CD4-positive, alpha-beta T cell treated with Interleukin-6 at 100 ng/mL for 8 hours (primary cell): Measurements from ENCODE around the gene ANO6.
A peak's percentile ranks its signal among the peaks of the same experiment; 100 is the strongest.
"Not testable (repeated sequence)": the region's sequence is repeated elsewhere in the genome, so short reads cannot be mapped to it uniquely, and the experiment has no call there.

Experiments used
- DNase-seq: peaks from one replicate; pipeline ENCODE4 v3.0.0-alpha.2; 2020; ENCODE audit warnings: mixed read lengths, low spot score

The ANO6 gene, protein sequence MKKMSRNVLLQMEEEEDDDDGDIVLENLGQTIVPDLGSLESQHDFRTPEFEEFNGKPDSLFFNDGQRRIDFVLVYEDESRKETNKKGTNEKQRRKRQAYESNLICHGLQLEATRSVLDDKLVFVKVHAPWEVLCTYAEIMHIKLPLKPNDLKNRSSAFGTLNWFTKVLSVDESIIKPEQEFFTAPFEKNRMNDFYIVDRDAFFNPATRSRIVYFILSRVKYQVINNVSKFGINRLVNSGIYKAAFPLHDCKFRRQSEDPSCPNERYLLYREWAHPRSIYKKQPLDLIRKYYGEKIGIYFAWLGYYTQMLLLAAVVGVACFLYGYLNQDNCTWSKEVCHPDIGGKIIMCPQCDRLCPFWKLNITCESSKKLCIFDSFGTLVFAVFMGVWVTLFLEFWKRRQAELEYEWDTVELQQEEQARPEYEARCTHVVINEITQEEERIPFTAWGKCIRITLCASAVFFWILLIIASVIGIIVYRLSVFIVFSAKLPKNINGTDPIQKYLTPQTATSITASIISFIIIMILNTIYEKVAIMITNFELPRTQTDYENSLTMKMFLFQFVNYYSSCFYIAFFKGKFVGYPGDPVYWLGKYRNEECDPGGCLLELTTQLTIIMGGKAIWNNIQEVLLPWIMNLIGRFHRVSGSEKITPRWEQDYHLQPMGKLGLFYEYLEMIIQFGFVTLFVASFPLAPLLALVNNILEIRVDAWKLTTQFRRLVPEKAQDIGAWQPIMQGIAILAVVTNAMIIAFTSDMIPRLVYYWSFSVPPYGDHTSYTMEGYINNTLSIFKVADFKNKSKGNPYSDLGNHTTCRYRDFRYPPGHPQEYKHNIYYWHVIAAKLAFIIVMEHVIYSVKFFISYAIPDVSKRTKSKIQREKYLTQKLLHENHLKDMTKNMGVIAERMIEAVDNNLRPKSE

GRCh38 chr12:45215419-45216229 is at the start of gene ANO6:
Gene ANO6 (plus strand): TSS chr12:45216095. CDS start chr12:45216322, 227 bp downstream.
- peak; percentile 75 for DNase-seq

GRCh38 chr12:45168976-45169375 is 46.9 kb upstream of the ANO6 start:
- no peak for DNase-seq

- peak; percentile 69 for DNase-seq
Observed at GRCh38 chr12:45170456-45171042, 45.3 kb upstream of the ANO6 start.

DNA sequence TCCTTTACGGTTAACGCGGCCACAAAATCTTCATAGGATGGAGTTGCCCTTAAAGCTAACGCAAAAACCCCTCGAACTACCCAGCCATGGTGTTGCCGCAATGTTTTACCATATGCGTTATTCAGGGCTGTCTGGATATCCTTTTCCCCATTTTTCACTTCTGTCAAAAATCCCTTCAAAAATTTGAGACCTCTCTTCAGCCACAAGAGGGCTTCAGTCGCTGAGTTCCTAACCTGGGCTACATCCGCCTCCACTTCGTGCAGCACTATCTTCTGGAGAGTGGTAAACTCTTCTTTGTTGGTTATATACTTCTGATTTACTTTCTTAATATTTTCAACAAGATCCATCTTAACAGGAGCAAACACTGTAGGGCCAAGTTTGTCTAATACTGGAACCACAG is 42.6 kb upstream of the ANO6 start:
- not testable (repeated sequence) for DNase-seq

- DNase-seq = no peak
Observed at GRCh38 chr12:45174595-45174994, 41.3 kb upstream of the ANO6 start.

GRCh38 chr12:45178771-45179170 is 37.1 kb upstream of the ANO6 start:
- no peak for DNase-seq

GRCh38 chr12:45182511-45182910 is 33.4 kb upstream of the ANO6 start:
- no peak for DNase-seq

DNA sequence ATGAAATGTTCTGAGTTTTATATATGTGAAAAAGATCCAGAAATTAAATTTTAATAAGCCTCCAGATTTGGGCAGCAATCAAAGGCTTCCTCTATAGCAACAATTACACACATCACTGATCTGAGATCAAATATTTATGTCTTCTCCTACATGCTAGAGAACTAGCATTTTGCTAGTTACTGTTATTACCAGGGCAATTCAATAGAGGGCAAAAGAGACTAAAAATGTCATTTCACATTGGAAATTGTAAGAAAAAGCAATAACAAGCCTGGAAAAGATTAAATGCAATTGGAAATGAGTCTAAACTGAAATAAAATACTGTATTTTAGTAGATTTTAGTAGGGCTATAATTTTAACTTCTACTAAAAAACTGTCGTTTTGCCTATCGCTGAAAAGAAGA is 32.6 kb upstream of the ANO6 start:
- DNase-seq = no peak

GRCh38 chr12:45184147-45184963 is 31.5 kb upstream of the ANO6 start:
- no peak for DNase-seq

GRCh38 chr12:45186762-45187161 is 29.1 kb upstream of the ANO6 start:
- DNase-seq = no peak

DNA sequence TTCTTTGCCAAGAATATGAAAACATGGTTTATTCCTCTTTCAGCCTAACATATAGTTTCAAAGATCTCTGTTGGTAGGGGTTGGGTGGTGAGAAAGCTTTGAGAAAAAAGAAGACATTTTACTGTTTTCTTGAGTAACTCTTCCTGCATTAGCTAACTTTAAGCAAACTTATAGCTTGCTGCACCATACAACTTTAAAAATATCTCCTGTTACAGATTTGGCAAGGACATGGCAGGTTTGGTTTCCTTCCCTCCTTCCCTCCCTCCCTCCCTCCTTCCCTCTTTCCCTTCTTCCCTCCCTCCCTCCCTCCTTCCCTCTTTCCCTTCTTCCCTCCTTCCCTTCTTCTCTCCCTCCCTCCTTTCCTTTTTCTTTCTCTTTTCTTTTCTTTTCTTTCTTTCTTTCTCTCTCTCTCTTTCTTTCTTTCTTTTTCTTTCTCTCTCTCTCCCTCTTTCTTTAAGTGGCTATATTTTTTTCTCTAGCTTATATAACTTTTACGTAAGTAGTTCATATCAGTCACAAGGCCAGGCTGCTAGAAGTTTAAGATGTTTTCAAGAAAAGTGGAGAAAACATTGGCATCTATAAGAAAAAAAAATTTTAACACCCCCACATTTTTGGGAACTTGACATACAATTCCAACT is 26.0 kb upstream of the ANO6 start:
- DNase-seq = no peak

DNA sequence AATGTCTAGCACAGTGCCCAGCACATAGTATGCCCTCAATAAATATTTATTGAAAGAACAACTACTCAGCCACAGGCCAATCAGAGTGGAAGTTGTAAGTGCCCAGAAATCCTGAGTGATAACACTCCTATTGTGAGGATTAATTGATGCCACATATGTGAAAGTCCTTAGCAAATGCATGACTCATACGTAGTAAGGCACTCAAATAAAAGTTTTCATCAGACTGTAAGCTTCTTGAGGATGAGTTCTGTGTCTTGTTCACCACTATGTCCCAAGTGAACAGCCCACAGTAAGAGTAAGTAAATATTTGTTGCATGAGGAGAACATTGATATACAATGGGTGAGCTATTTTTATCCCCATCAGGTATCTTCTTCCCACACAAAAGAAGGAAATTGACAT is 24.7 kb upstream of the ANO6 start:
- no peak for DNase-seq

- no peak for DNase-seq
Observed at GRCh38 chr12:45192707-45193106, 23.2 kb upstream of the ANO6 start.

DNA sequence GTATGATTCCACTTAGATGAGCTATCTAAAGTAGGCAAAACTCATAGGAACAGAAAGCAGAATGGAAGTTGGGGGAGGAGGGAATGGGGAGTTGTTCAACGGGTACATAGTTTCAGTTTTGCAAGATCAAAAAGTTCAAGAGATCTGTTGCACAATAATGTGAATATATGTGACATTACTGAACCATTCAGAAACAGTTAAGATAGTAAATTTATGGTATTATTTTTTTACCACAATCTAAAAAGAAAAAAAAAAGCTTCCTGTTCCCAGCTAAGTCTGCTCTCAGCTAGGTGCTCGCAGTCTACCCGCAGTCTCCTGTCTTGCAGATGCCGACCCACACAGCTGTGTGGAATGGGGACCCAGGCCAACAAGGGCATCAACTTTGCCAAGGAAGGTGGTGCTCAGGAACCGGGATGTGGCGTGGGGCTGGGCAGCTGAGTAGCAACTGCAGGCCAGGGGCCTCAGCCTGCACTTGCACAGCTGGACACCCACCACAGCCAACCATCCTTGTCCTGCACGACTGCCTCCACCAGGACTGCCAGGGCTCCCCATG is 15.3 kb upstream of the ANO6 start:
- DNase-seq = no peak

GRCh38 chr12:45203767-45204166 is 12.1 kb upstream of the ANO6 start:
- no peak for DNase-seq

GRCh38 chr12:45204757-45205156 is 11.1 kb upstream of the ANO6 start:
- no peak for DNase-seq

DNA sequence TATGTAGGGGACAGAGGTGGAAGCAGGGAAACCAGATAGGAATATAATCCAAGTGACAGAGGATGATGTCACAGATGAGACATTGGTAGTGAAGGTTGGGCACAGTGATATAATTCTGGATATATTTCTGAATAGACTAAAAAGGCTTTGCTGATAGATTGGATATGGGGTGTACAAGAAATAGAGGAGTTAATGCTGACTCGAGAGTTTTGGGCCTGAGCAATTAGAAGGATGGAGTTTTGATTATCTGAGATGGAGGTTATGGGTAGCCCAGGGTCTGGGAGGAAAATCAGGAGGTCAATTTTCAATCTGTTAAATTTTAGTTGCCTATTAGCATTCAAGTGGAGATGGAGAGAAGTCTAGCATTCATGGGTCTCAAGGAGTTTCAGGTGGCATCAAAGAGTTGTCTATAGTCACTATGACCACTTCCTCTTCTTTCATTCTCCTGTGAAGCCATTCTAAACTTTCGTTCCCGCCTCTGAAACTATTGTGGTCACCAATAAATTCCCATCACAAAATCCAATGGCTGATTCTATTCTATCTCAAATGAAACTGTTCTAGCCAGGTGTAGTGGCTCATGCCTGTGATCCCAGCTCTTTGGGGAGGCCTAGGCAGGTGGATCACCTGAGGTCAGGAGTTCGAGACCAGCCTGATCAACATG is 10.6 kb upstream of the ANO6 start:
- DNase-seq = no peak

- no peak for DNase-seq
Observed at GRCh38 chr12:45208604-45209487, 7.0 kb upstream of the ANO6 start.

- no peak for DNase-seq
Observed at GRCh38 chr12:45209784-45210183, 6.1 kb upstream of the ANO6 start.
